Coronary artery (tissue), 2 donors: ENCODE measurements around the gene RYR3.

Source experiments
- DNase-seq: peaks from one replicate; pipeline ENCODE4 v3.0.0-alpha.2; 2017; ENCODE audit warnings: low spot score
- H3K27ac ChIP-seq, 2 donors: fragments of 200-600 bp; sonication (generic); one replicate each; pipeline ENCODE4 v1.5.1; 2016 to 2019
- H3K4me3 ChIP-seq: fragments of 200-600 bp; sonication (generic); 2 replicates; pipeline ENCODE4 v1.5.1; 2016; ENCODE audit warnings: mild to moderate bottlenecking, moderate library complexity
- CTCF ChIP-seq: fragments of 200-600 bp; sonication (generic); IDR thresholded peaks from one replicate; pipeline ENCODE4 v1.5.1; 2019; ENCODE audit warnings: antibody characterized with exemption

RYR3 gene

GRCh38 chr15:33320017-33320416 lies 9.2 kb downstream of the RYR3 start:
- Histone ChIP-seq H3K27ac (no peak overlapping the region), H3K4me3 (no peak overlapping the region)
- TF ChIP-seq CTCF, result no peak
- DNase-seq, result no peak

GRCh38 chr15:33322091-33322490 lies 11.3 kb downstream of the RYR3 start:
- Histone ChIP-seq H3K27ac (no peak overlapping the region), H3K4me3 (no peak overlapping the region)
- no peak for TF ChIP-seq CTCF
- DNase-seq, result no peak

GRCh38 chr15:33324609-33325008 lies 13.8 kb downstream of the RYR3 start:
- no peak for TF ChIP-seq CTCF
- Histone ChIP-seq H3K4me3 (no peak overlapping the region), H3K27ac (no peak overlapping the region)
- no peak for DNase-seq

GRCh38 chr15:33326908-33327307 lies 16.1 kb downstream of the RYR3 start:
- H3K4me3 ChIP-seq, result no peak overlapping the region
- no peak for TF ChIP-seq CTCF
- no peak for DNase-seq

GRCh38 chr15:33328106-33328505 lies 17.3 kb downstream of the RYR3 start:
- H3K27ac ChIP-seq, result no peak overlapping the region
- H3K4me3 ChIP-seq, result no peak overlapping the region

More at GRCh38 chr15:33326908-33327307, 16.1 kb downstream of the RYR3 start:
- H3K27ac ChIP-seq, result no peak overlapping the region

GRCh38 chr15:33329457-33329856 lies 18.7 kb downstream of the RYR3 start:
- no peak for DNase-seq
- no peak for TF ChIP-seq CTCF
- no peak overlapping the region for H3K4me3 ChIP-seq
- H3K27ac ChIP-seq, result no peak overlapping the region

More at GRCh38 chr15:33328106-33328505, 17.3 kb downstream of the RYR3 start:
- DNase-seq, result no peak
- no peak for TF ChIP-seq CTCF

GRCh38 chr15:33330931-33331330 lies 20.2 kb downstream of the RYR3 start:
- DNase-seq, result no peak
- no peak for TF ChIP-seq CTCF
- Histone ChIP-seq H3K27ac (no peak overlapping the region), H3K4me3 (no peak overlapping the region)
